ENCODE data around the gene SP5.
A peak's percentile ranks its signal among the peaks of the same experiment; 100 is the strongest.
"Not testable (repeated sequence)": the region's sequence is repeated elsewhere in the genome, so short reads cannot be mapped to it uniquely, and the experiment has no call there.

Gene SP5

GRCh38 chr2:170715062-170715931 lies at the start of gene SP5:
Gene SP5, plus strand, starts transcription at chr2:170715337. Its CDS starts 176 bp downstream, at chr2:170715513.
- DNase-seq, result peak; percentile 71

GRCh38 chr2:170665743-170666142 lies 49.4 kb upstream of the SP5 start:
- DNase-seq, result no peak

- no peak for DNase-seq
These were observed 45.2 kb upstream of the SP5 start for GRCh38 chr2:170669909-170670308.

GRCh38 chr2:170670651-170671050 lies 44.5 kb upstream of the SP5 start:
- DNase-seq, result no peak

- DNase-seq, result no peak
These were observed 44.1 kb upstream of the SP5 start for GRCh38 chr2:170671079-170671478.

GRCh38 chr2:170674282-170674681 lies 40.9 kb upstream of the SP5 start:
- not testable (repeated sequence) for DNase-seq

GRCh38 chr2:170675701-170676100 lies 39.4 kb upstream of the SP5 start:
- no peak for DNase-seq

GRCh38 chr2:170679607-170680079 lies 35.5 kb upstream of the SP5 start:
- no peak for DNase-seq

GRCh38 chr2:170680172-170680941 lies 34.8 kb upstream of the SP5 start:
- DNase-seq, result no peak

- no peak for DNase-seq
These were observed 33.8 kb upstream of the SP5 start for GRCh38 chr2:170681311-170681710.

- no peak for DNase-seq
These were observed 29.5 kb upstream of the SP5 start for GRCh38 chr2:170685591-170685990.

GRCh38 chr2:170689481-170689880 lies 25.7 kb upstream of the SP5 start:
- no peak for DNase-seq

- DNase-seq, result no peak
These were observed 24.5 kb upstream of the SP5 start for GRCh38 chr2:170690640-170691039.

- no peak for DNase-seq
These were observed 20.8 kb upstream of the SP5 start for GRCh38 chr2:170694316-170694715.

GRCh38 chr2:170695521-170696410 lies 19.4 kb upstream of the SP5 start:
- DNase-seq, result peak; percentile 18

- no peak for DNase-seq
These were observed 18.2 kb upstream of the SP5 start for GRCh38 chr2:170696948-170697347.

- no peak for DNase-seq
These were observed 14.1 kb upstream of the SP5 start for GRCh38 chr2:170701011-170701410.

GRCh38 chr2:170703776-170704476 lies 11.2 kb upstream of the SP5 start:
- DNase-seq, result no peak

- DNase-seq, result no peak
These were observed 7.0 kb upstream of the SP5 start for GRCh38 chr2:170707821-170708795.

GRCh38 chr2:170710609-170710979 lies 4.5 kb upstream of the SP5 start:
- DNase-seq, result no peak

GRCh38 chr2:170711196-170711773 lies 3.9 kb upstream of the SP5 start:
- DNase-seq, result no peak
